Ascending aorta (tissue), 2 donors: ENCODE measurements around the gene KLHL2. TPM values are rescaled to one million over a fixed set of nuclear protein-coding genes. Genes with fewer than 3 reads are reported as not detected.
A peak's percentile ranks its signal among the peaks of the same experiment; 100 is the strongest.
"Not testable (repeated sequence)": the region's sequence is repeated elsewhere in the genome, so short reads cannot be mapped to it uniquely, and the experiment has no call there.

Experiments used
- DNase-seq, 2 donors: peaks; one replicate each; pipeline ENCODE4 v3.0.0-alpha.2; 2019; ENCODE audit warnings: low spot score in 2 of 2
- H3K27ac ChIP-seq, 2 donors: fragments of 200-600 bp; sonication (generic); one replicate each; pipeline ENCODE4 v1.5.1; 2016 to 2017; ENCODE audit warnings: mild to moderate bottlenecking in 1 of 2
- H3K27me3 ChIP-seq: fragments of 200-600 bp; sonication (generic); one replicate; pipeline ENCODE4 v1.5.1; 2017
- H3K36me3 ChIP-seq, 2 donors: fragments of 200-600 bp; sonication (generic); one replicate each; pipeline ENCODE4 v1.5.1; 2016
- H3K4me1 ChIP-seq, 2 donors: fragments of 200-600 bp; sonication (generic); one replicate each; pipeline ENCODE4 v1.5.1; 2016 to 2017; ENCODE audit warnings: mild to moderate bottlenecking in 1 of 2
- H3K4me3 ChIP-seq, 2 donors: fragments of 200-600 bp; sonication (generic); one replicate each; pipeline ENCODE4 v1.5.1; 2016 to 2017; ENCODE audit warnings: mild to moderate bottlenecking in 1 of 2
- H3K9me3 ChIP-seq, 2 donors: fragments of 200-600 bp; sonication (generic); one replicate each; pipeline ENCODE4 v1.5.1; 2016
- intact Hi-C: fragments of 100-400 bp; cut with DNase I; formaldehyde crosslinking; loops from one replicate; pipeline ENCODE4 v1.15.1; 2023
- total RNA-seq: library from RNA; depleted of rRNA; stranded (reverse); fragments of >200 nt; gene quantifications from one replicate; pipeline ENCODE4 v1.1.0, GENCODE V29; 2016
- TF ChIP-seq, protein P1 (sequence below), 3 experiments: fragments of 200-600 bp in 2 of 3; fragments of 450-650 bp in 1 of 3; sonication (generic) in 2 of 3; IDR thresholded peaks; one replicate each; pipeline ENCODE4 v1.5.1; 2016 to 2019; ENCODE audit warnings: antibody characterized with exemption in 3 of 3, mild to moderate bottlenecking in 1 of 3, moderate library complexity in 1 of 3

Gene KLHL2
- total RNA-seq, 1 donor from 2014 or later: 0.96 TPM

DNA sequence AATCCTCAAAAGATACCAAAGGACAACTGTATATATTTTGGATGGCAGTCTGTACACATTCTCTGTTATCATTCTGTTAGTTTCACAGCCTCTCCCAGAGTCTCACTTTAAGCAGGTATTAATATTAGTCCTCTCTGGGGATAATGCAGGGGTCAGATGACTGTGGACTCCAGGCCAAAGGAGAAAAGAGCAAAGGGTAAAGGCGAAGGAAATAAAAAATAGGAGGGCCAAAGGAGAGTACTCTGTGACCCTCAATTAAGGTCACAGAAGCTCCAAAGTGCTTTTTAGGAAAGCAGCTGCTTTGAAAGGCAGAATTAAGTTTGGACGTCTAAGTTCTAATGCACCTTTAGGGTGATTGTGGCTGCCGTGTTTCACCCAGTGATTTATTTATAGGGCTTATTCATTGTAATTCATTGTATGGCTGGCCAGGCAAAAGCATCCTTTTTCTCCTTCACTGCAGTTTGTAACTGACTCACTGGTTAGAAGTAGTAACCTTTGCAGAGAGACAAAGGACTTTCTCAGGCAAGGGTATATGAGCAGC lies 127.9 kb downstream of the KLHL2 start:
- H3K36me3 ChIP-seq: peaks cover 5 to 11% of the 10 kb centered on the region in 2 donors
- H3K9me3 ChIP-seq: no peaks in the 10 kb centered on the region
- TF ChIP-seq, protein P1, sequence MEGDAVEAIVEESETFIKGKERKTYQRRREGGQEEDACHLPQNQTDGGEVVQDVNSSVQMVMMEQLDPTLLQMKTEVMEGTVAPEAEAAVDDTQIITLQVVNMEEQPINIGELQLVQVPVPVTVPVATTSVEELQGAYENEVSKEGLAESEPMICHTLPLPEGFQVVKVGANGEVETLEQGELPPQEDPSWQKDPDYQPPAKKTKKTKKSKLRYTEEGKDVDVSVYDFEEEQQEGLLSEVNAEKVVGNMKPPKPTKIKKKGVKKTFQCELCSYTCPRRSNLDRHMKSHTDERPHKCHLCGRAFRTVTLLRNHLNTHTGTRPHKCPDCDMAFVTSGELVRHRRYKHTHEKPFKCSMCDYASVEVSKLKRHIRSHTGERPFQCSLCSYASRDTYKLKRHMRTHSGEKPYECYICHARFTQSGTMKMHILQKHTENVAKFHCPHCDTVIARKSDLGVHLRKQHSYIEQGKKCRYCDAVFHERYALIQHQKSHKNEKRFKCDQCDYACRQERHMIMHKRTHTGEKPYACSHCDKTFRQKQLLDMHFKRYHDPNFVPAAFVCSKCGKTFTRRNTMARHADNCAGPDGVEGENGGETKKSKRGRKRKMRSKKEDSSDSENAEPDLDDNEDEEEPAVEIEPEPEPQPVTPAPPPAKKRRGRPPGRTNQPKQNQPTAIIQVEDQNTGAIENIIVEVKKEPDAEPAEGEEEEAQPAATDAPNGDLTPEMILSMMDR (IDR thresholded peaks at IDR 0.05): no peak
- intact Hi-C loops: loop anchor here (5.0 kb wide), 1 partner anchor 127 kb away; no protein-coding TSS in a partner anchor
- no peak overlapping the region for H3K4me3 ChIP-seq
- H3K27ac ChIP-seq: no peak overlapping the region
- H3K27me3 ChIP-seq: no peaks in the 10 kb centered on the region
- H3K4me1 ChIP-seq: no peaks in the 10 kb centered on the region
- DNase-seq: no peak

DNA sequence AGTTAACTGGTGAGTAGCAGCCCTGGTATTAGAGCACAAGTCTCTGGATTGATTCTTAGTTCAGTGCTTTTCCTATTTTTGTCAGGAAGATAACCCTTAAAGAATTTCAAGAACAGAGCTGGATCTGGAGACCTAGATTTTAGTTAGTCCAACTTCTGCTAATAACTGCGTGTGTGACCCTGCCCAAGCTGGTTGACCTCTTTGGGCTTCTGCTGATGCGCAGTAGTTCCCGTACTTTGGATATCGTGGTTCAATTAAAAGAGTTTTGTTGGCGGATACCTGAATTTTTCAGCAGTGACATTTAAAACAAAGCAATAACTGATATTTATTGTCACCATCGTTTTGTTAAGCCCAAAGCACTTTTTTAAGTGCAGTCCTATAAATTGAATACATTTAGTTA lies 129.4 kb downstream of the KLHL2 start:
- Histone ChIP-seq H3K27ac (no peak overlapping the region), H3K9me3 (no peaks in the 10 kb centered on the region), H3K4me1 (no peaks in the 10 kb centered on the region), H3K4me3 (no peak overlapping the region), H3K27me3 (no peaks in the 10 kb centered on the region), H3K36me3 (peaks cover 10 to 17% of the 10 kb centered on the region in 2 donors)
- intact Hi-C loops: loop anchor here (5.0 kb wide), 1 partner anchor 126 kb away; no protein-coding TSS in a partner anchor
- no peak for DNase-seq
- TF ChIP-seq, protein P1 (IDR thresholded peaks at IDR 0.05): no peak

DNA sequence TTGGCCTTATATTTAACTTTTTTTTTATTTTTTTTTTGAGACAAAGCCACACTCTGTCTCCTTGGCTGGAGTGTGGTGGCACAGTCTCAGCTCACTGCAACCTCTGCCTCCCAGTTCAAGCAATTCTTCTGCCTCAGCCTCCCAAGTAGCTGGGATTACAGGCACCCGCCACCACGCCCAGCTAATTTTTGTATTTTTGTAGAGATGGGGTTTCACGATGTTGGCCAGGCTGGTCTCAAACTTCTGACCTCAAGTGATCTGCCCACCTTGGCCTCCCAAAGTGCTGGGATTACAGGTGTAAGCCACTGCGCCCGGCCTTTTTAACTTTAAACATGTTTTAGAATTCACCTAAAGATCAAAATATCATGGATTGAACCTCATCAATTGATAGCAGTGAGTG lies 135.0 kb downstream of the KLHL2 start:
- H3K4me3 ChIP-seq, intact Hi-C loops, H3K9me3 ChIP-seq, H3K27ac ChIP-seq, H3K4me1 ChIP-seq, H3K27me3 ChIP-seq, DNase-seq: not testable (repeated sequence)
- H3K36me3 ChIP-seq: peaks cover 13 to 26% of the 10 kb centered on the region in 2 donors

DNA sequence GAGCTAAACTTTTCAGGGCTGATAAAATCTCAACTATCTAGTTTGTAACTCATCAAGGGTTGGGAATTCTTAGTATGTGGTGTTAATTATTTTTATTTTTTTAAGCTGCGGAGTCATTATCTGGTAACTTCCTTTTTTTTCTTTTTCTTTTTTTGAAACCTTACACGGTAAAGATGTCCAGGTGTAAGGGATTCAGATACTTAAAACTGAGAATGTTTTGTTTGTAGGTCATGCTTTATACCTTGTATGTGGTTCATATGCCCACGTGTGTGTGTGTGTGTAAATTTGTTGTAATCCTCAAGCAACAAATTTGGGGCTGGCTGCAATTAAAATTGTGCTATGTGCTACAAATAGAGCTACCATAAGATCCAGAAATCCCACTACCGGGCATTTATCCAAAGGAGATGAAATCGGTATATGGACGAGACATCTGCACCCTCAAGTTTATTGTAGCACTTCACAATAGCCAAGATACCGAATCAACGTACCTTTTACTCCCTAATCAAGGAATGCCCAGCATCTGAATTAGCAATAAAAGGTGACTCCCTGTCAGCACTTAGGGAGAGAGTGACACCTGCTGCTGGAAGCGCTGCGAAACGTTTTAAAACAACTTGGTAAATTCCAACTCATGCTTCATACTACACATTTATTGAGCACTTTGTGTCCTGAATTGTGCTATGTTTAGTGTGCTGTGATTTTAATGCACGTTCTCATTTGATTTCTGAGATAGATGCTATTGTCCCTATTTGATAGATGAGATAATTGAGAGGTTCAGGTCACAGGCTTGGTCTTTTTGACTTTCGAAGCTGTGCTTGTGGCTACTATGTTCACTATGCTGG lies 136.2 kb downstream of the KLHL2 start:
- Histone ChIP-seq H3K4me1 (no peaks in the 10 kb centered on the region), H3K27ac (no peak overlapping the region), H3K9me3 (no peaks in the 10 kb centered on the region), H3K36me3 (peaks cover 10 to 26% of the 10 kb centered on the region in 2 donors), H3K4me3 (no peak overlapping the region), H3K27me3 (no peaks in the 10 kb centered on the region)
- DNase-seq: no peak
- TF ChIP-seq, protein P1 (IDR thresholded peaks at IDR 0.05): no peak
- intact Hi-C loops: no loop called here

DNA sequence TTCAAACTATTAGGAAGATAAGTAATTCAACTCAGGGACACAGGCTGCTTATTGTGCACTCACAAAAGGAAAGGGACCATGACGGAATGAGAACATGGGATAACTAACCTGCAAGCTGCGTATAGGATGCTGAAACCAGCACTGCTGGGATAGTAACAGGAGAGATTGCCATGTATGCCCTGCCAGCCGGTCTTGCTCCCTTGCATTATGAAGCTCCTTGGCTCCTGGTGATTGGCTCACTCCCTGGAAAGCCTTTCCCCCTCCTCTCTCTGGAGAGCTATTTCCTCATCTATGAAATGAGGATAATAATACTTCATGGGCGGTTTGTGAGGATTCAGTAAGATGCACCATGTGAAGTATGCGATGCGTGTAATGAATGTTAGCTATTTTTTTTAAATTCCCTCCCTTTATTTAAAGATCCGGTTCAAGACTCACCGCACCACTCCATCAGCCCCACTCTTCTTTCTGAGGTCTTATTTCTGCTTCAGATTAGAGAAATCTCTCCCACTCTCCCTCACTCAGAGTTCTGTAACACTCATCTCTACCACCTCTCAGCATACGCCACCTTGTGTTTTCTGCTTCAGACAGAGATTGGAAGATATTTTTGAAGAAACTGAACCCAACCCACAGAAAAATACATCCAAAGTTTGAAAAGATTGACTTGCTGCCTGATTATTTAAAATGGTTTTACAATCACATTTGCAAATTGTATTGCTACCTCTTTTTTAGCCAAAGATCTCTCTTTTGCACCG lies 138.5 kb downstream of the KLHL2 start:
- Histone ChIP-seq H3K4me1 (no peaks in the 10 kb centered on the region), H3K36me3 (peaks cover 4 to 10% of the 10 kb centered on the region in 2 donors), H3K9me3 (no peaks in the 10 kb centered on the region), H3K4me3 (no peak overlapping the region), H3K27me3 (no peaks in the 10 kb centered on the region), H3K27ac (no peak overlapping the region)
- TF ChIP-seq, protein P1 (IDR thresholded peaks at IDR 0.05): peak in 1 of 3 experiments; percentile 18
- no peak for DNase-seq
- intact Hi-C loops: no loop called here
